Trophoblast cell (in vitro differentiated cells and primary cell): ENCODE data around the gene DIS3L.
A peak's percentile ranks its signal among the peaks of the same experiment; 100 is the strongest.
"Not testable (repeated sequence)": the region's sequence is repeated elsewhere in the genome, so short reads cannot be mapped to it uniquely, and the experiment has no call there.

Experiments
- DNase-seq, 2 donors: peaks; one replicate each; pipeline ENCODE4 v3.0.0-alpha.2; 2016
- H2AFZ ChIP-seq: 2 replicates; pipeline ENCODE4 v1.6.1; 2013; ENCODE audit warnings: low read length, moderate library complexity, mild to moderate bottlenecking; ENCODE audit not compliant: insufficient read depth, poor library complexity
- H2AK5ac ChIP-seq: 2 replicates; pipeline ENCODE4 v1.6.1; 2013; ENCODE audit warnings: mild to moderate bottlenecking, low read length
- H2BK120ac ChIP-seq: 2 replicates; pipeline ENCODE4 v1.6.1; 2013; ENCODE audit warnings: low read length, mild to moderate bottlenecking, moderate library complexity; ENCODE audit not compliant: insufficient read depth, poor library complexity
- H2BK12ac ChIP-seq: 2 replicates; pipeline ENCODE4 v1.6.1; 2013; ENCODE audit warnings: mild to moderate bottlenecking, low read length, moderate library complexity
- H2BK5ac ChIP-seq: 2 replicates; pipeline ENCODE4 v1.6.1; 2013; ENCODE audit warnings: low read length, low read depth, moderate library complexity, mild to moderate bottlenecking; ENCODE audit not compliant: poor library complexity
- H3K14ac ChIP-seq: 2 replicates; pipeline ENCODE4 v1.6.1; 2013; ENCODE audit warnings: mild to moderate bottlenecking, low read length
- H3K18ac ChIP-seq: 2 replicates; pipeline ENCODE4 v1.6.1; 2013; ENCODE audit warnings: mild to moderate bottlenecking, low read length
- H3K23ac ChIP-seq: 2 replicates; pipeline ENCODE4 v1.6.1; 2013; ENCODE audit warnings: low read length
- H3K27ac ChIP-seq: 2 replicates; pipeline ENCODE4 v1.5.1; 2013; ENCODE audit warnings: low read depth, mild to moderate bottlenecking, inconsistent platforms, low read length, moderate library complexity
- H3K27me3 ChIP-seq: 2 replicates; pipeline ENCODE4 v1.6.1; 2013; ENCODE audit warnings: inconsistent platforms, mild to moderate bottlenecking, low read length, moderate library complexity; ENCODE audit not compliant: insufficient read depth
- H3K36me3 ChIP-seq, 2 experiments: 1 replicate in 1 of 2; 2 replicates in 1 of 2; pipeline ENCODE4 v1.6.1; 2013; ENCODE audit warnings: low read length in 2 of 2, mild to moderate bottlenecking in 2 of 2, moderate library complexity in 1 of 2; ENCODE audit not compliant: insufficient read depth in 2 of 2, control insufficient read depth in 1 of 2
- H3K4ac ChIP-seq: 2 replicates; pipeline ENCODE4 v1.6.1; 2013; ENCODE audit warnings: low read depth, mild to moderate bottlenecking, low read length, moderate library complexity
- H3K4me1 ChIP-seq, 2 experiments: 1 replicate in 1 of 2; 2 replicates in 1 of 2; pipeline ENCODE4 v1.6.1; 2013; ENCODE audit warnings: low read length in 2 of 2, mild to moderate bottlenecking in 2 of 2, moderate library complexity in 1 of 2; ENCODE audit not compliant: insufficient read depth in 2 of 2, control insufficient read depth in 1 of 2
- H3K4me2 ChIP-seq: 2 replicates; pipeline ENCODE4 v1.6.1; 2013; ENCODE audit warnings: inconsistent platforms, mild to moderate bottlenecking, low read length, moderate library complexity
- H3K4me3 ChIP-seq: 2 replicates; pipeline ENCODE4 v1.5.1; 2013; ENCODE audit warnings: mild to moderate bottlenecking, low read depth, low read length, inconsistent platforms
- H3K79me1 ChIP-seq: one replicate; pipeline ENCODE4 v1.6.1; 2013; ENCODE audit warnings: low read length
- H3K79me2 ChIP-seq: 2 replicates; pipeline ENCODE4 v1.6.1; 2013; ENCODE audit warnings: low read length, mild to moderate bottlenecking; ENCODE audit not compliant: control insufficient read depth, insufficient read depth, poor library complexity
- H3K9ac ChIP-seq: 2 replicates; pipeline ENCODE4 v1.6.1; 2013; ENCODE audit warnings: mild to moderate bottlenecking, low read length
- H3K9me3 ChIP-seq: 2 replicates; pipeline ENCODE4 v1.6.1; 2013; ENCODE audit warnings: low read depth, mild to moderate bottlenecking, control low read depth, inconsistent platforms, low read length; ENCODE audit not compliant: insufficient read depth
- H4K12ac ChIP-seq: 2 replicates; pipeline ENCODE4 v1.6.1; 2013; ENCODE audit warnings: low read depth, mild to moderate bottlenecking, low read length, moderate library complexity
- H4K8ac ChIP-seq: 2 replicates; pipeline ENCODE4 v1.6.1; 2013; ENCODE audit warnings: low read depth, mild to moderate bottlenecking, low read length, moderate library complexity
- H4K91ac ChIP-seq: one replicate; pipeline ENCODE4 v1.6.1; 2013; ENCODE audit warnings: low read depth, mild to moderate bottlenecking, low read length, moderate library complexity
- WGBS: extraction: QIAGEN DNeasy Blood & Tissue Kit; methylation state at CpG from one replicate; pipeline ENCODE4 v1.1.7; 2013; ENCODE audit warnings: missing lambda C conversion rate; ENCODE audit not compliant: insufficient read length, insufficient coverage; ENCODE audit errors: extremely low coverage; 5-methylcytosine and 5-hydroxymethylcytosine counted together

The DIS3L gene

GRCh38 chr15:66361745-66362460 is 68.5 kb downstream of the DIS3L start:
- H3K18ac ChIP-seq, result peak overlapping the region; percentile 78
- H2AFZ ChIP-seq, DNase-seq, H3K9ac ChIP-seq, H3K36me3 ChIP-seq, H3K4me3 ChIP-seq, H3K27me3 ChIP-seq, H3K79me2 ChIP-seq, H3K4me2 ChIP-seq, H3K9me3 ChIP-seq, H3K27ac ChIP-seq, H3K4me1 ChIP-seq, H4K12ac ChIP-seq, H3K23ac ChIP-seq: not testable (repeated sequence)
- no CpG with 5 or more reads among the region's 15 CpGs for WGBS
- H2BK5ac ChIP-seq, result peak overlapping the region; percentile 76
- H2BK12ac ChIP-seq, result peak overlapping the region; percentile 91
- H3K14ac ChIP-seq, result peak overlapping the region; percentile 61
- H4K91ac ChIP-seq, result peak overlapping the region; percentile 85
- H3K4ac ChIP-seq, result peak overlapping the region; percentile 55
- peak overlapping the region; percentile 88 for H2BK120ac ChIP-seq
- H3K79me1 ChIP-seq, result peaks cover 23% of the 10 kb centered on the region
- H2AK5ac ChIP-seq, result peak overlapping the region; percentile 37
- peak overlapping the region; percentile 54 for H4K8ac ChIP-seq

DNA sequence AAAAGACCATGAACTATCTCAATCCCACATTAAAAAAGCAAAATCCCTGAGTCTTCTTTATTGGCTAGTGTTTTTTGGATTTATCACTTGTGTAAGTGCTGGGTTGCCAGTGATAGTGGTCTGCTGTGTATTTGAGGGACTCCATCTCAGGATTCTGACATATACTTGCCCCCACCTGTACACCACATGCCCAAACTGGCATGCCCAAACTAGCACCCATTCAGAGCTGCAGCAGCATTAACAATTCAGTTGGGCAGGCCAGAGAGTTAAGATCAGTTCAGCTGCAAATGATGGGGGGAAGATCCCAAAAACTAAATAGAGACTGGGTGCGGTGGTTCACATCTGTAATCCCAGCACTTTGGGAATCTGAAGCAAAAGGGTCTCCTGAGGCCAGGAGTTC is 69.4 kb downstream of the DIS3L start:
- WGBS, result no CpG with 5 or more reads among the region's 1 CpG
- Histone ChIP-seq H3K4me1 (peaks cover 3 to 8% of the 10 kb centered on the region in 2 experiments), H4K12ac (no peak overlapping the region)

GRCh38 chr15:66364944-66365528 is 71.7 kb downstream of the DIS3L start:
- Histone ChIP-seq H2BK12ac (peak overlapping the region; percentile 58), H3K4me1 (peaks cover 3 to 8% of the 10 kb centered on the region in 2 experiments), H3K36me3 (no peaks in the 10 kb centered on the region), H3K9me3 (no peaks in the 10 kb centered on the region), H3K9ac (no peak overlapping the region), H3K4me3 (no peak overlapping the region), H2BK120ac (peak overlapping the region; percentile 94), H3K27ac (peak overlapping the region; percentile 92), H4K8ac (peak overlapping the region; percentile 73), H3K14ac (peak overlapping the region; percentile 56), H3K18ac (no peak overlapping the region), H2AFZ (no peak overlapping the region), H2BK5ac (peak overlapping the region; percentile 88), H2AK5ac (no peak overlapping the region), H4K12ac (no peak overlapping the region), H3K4ac (no peak overlapping the region), H3K4me2 (peak overlapping the region; percentile 25), H3K79me2 (peaks cover 3% of the 10 kb centered on the region), H3K79me1 (peaks cover 21% of the 10 kb centered on the region), H3K27me3 (no peaks in the 10 kb centered on the region), H3K23ac (no peak overlapping the region), H4K91ac (peak overlapping the region; percentile 80)
- no CpG with 5 or more reads among the region's 3 CpGs for WGBS
- DNase-seq, result peak; percentile 91 to 95

More for the DNA sequence above, 69.4 kb downstream of the DIS3L start:
- Histone ChIP-seq H2BK120ac (peak overlapping the region; percentile 19), H3K27me3 (no peaks in the 10 kb centered on the region), H3K79me2 (peaks cover 3% of the 10 kb centered on the region), H3K4me2 (no peak overlapping the region), H3K4ac (peak overlapping the region; percentile 6), H3K14ac (peak overlapping the region; percentile 21), H3K79me1 (peaks cover 21% of the 10 kb centered on the region), H3K9me3 (no peaks in the 10 kb centered on the region), H2AK5ac (peak overlapping the region; percentile 35), H3K36me3 (peaks cover 0 to 2% of the 10 kb centered on the region in 2 experiments), H2BK5ac (no peak overlapping the region), H3K23ac (no peak overlapping the region), H3K9ac (no peak overlapping the region), H4K8ac (no peak overlapping the region), H3K4me3 (no peak overlapping the region), H4K91ac (peak overlapping the region; percentile 78), H2AFZ (no peak overlapping the region), H3K27ac (no peak overlapping the region), H2BK12ac (peak overlapping the region; percentile 61), H3K18ac (peak overlapping the region; percentile 3)
- no peak for DNase-seq

DNA sequence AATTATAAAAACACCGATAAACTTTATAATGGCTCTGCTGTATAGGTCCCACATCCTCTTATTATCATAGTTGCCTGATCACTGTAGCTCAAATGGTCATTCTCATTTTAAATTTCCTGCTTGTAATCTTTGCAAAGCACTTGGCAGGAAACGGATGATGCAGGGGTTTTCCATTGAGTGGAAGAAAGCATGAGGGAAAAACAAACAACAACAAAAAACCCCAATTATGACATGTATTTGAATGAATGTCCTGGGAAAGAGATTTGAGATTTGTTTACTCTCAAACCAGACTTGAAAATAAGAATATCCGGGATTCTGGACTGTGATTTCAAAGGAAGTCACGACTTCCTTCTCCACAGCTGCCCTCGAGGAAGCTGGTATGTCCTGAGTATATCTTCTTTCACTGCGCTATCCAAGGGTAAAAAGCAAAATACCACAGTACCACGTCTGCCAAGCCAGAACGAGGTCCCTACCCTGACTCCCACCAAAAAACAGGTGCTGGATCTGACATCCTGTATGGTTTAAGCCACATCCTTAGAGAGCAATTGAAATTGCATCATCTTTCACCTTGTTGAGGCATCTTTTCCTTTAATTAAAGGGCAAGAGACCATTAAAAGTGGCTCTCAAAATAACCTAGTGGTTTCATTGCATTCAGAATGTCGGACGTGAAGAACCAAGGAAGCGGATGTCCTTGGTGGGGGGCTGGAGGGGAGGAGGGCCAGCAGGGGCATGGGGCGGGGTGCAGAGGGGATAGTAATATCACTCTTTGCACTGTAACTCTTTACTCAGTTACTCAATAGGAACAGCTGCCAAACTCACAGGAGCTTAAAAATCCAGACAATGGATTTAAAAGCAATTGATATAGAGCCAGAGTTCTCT is 76.6 kb downstream of the DIS3L start:
- WGBS, result no CpG with 5 or more reads among the region's 12 CpGs
- Histone ChIP-seq H2AK5ac (no peak overlapping the region), H3K4me3 (no peak overlapping the region), H4K12ac (no peak overlapping the region), H2BK12ac (peak overlapping the region; percentile 61), H3K27ac (no peak overlapping the region), H3K27me3 (no peaks in the 10 kb centered on the region), H3K79me2 (no peaks in the 10 kb centered on the region), H2BK120ac (no peak overlapping the region), H3K9me3 (no peaks in the 10 kb centered on the region), H2AFZ (no peak overlapping the region), H4K91ac (no peak overlapping the region), H3K4me2 (no peak overlapping the region), H3K4me1 (peaks cover 0 to 3% of the 10 kb centered on the region in 2 experiments), H4K8ac (peak overlapping the region; percentile 11), H3K23ac (no peak overlapping the region), H2BK5ac (no peak overlapping the region), H3K14ac (peak overlapping the region; percentile 44), H3K4ac (no peak overlapping the region), H3K18ac (no peak overlapping the region), H3K9ac (no peak overlapping the region), H3K79me1 (peaks cover 5% of the 10 kb centered on the region), H3K36me3 (no peaks in the 10 kb centered on the region)
- DNase-seq, result no peak
